ENCODE results near the gene PLAGL1.

Gene PLAGL1

GRCh38 chr6:143963158-143963919, 44.7 kb downstream of the PLAGL1 start:
- DNase-seq = no peak

- DNase-seq = no peak
Measured at GRCh38 chr6:143961886-143962878, 45.9 kb downstream of the PLAGL1 start.

DNA sequence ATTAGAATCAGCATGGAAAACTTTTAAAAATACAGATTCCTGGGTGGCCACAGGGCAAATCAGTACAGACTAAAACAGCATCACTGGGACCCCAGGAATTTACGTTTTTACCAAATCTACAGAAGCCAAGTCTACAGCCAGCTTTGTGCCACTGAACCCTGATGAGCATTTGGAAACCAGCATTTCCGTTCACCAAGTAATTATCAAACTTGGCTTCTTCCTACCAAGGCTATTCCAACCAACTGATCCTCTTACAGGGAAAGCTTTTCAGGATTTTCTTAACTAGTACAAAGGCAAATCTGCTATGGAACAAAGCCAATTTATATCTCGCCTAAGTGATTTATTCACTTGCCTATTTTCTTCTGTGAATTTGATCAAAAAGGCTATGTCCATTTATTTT, 47.0 kb downstream of the PLAGL1 start:
- no peak for DNase-seq

DNA sequence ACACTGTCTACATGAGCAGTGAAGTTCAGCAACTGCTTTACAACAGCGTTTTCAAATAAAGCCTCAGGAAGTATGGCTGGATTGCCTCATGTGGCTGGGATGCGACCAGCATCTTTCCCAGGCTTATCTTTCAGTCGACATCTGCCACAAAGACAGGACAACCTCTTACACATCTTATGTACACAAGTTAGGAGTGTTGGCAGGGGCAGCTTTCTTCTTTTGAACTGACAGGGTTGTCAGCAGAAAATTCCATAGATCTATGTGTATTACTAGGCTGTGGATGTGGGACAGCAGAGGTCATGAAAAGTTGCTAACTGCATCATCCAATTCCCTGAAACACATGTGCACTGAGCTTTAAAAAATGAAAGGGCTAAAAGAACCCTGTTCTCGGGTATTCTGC, 48.1 kb downstream of the PLAGL1 start:
- no peak for DNase-seq

DNA sequence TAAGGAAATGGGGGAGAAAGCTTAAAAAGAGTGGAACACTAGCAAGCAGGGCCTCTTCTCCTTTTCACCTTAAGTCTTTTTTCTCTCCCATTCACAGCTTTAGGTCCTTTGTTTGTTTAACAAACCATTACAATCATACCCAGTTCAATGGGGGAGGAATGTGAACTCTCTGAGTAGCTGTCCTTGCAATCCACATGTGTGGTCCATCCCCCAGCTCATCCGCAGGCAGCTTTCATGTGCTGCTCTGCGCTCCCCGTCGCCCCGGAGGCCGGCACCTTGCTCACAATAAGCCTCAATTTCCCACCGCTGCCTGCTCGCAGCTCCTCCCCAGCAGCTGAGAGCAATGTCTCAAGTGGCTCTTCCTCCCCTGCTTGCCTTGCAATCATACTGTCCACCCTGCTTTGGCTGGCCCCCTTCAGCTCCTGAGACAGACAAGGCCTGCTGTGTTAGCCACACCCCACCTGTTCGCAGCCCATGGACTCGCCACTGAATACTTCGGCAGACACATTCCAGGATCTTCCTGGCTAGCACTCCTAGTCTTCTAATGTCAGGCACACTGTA, 49.1 kb downstream of the PLAGL1 start:
- DNase-seq = no peak

GRCh38 chr6:143957679-143958274, 50.3 kb downstream of the PLAGL1 start:
- DNase-seq = no peak

DNA sequence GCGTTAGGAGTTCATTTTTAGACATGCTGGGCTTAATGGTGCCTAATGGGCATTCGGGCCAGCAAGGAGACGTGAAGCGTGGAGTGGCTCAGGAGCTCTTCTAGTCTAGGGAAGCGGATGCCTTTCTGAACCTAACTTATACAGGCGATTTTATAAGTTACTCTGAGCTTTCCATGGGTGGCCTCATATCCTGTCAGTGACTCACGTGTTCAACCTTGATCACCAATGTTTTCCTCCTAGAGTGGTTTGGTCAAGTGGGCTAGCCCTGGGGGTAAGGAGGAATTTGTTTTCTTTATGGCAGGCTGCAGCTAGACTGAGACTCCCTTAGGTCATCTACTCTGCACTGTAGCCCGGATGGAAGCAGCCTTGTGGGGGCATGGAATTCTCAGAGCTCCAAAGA, 52.1 kb downstream of the PLAGL1 start:
- no peak for DNase-seq

DNA sequence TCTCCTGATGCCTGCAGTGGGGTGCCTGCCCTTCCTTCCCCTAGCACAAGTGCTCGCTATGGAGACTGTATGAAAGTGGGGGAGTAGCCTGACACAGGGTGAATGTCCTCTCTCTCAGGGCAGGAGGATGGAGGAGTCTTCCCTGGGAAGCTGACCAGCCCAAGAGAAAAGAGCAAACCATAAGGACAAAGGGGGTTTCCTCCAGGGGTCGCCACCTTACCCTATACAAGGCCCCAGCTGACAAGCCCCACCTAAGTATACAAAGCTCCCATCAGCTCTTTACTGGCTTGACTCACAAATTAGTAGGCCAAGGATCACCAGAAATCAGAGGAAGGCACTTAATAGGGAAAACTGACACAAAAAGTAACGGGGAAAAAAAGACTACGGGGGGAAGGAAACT, 54.1 kb downstream of the PLAGL1 start:
- peak; percentile 19 for DNase-seq

GRCh38 chr6:143952947-143953701, 54.9 kb downstream of the PLAGL1 start:
- no peak for DNase-seq

- DNase-seq = no peak
Measured at GRCh38 chr6:143952060-143952778, 55.8 kb downstream of the PLAGL1 start.

GRCh38 chr6:143950875-143951274, 57.2 kb downstream of the PLAGL1 start:
- DNase-seq = no peak

DNA sequence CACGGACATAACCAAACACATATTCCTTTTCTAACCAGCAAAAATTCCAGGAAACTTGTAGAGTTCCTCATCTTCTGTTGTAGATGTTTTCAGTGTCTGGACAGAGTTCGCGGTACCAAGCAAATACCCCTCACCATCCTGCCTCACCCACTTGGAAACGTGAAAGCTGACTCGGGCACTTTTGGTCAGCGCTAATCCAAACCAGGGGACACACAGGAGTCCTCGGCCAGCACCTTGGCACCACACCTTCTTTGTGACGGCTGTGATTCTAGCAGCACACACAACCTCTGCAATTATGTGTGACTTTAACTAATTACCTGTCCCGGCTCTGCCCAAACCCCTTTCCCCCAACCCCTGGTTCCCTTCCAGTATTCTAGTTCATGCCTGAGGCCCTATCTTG, 58.1 kb downstream of the PLAGL1 start:
- DNase-seq = no peak

DNA sequence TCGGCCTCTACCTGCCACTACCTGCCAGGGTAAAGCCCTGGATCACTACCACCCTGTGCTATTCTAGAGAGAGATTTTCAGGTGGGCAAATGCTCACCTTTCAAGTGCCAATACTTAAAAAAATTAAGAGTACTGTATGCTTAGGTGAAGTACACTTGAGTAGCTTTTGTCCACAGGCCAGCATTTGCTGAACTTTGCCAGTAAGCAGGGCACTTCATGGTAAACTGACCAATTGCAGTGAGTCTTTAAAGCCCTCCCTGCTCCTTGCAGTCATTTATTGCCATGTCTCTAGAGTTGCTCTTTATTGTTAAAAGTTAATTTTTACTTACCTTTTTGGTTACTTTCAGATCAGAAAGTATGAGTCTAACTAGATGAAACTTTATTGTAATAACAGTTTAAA, 58.5 kb downstream of the PLAGL1 start:
- DNase-seq = no peak

- DNase-seq = no peak
Measured at GRCh38 chr6:143948208-143948607, 59.9 kb downstream of the PLAGL1 start.

DNA sequence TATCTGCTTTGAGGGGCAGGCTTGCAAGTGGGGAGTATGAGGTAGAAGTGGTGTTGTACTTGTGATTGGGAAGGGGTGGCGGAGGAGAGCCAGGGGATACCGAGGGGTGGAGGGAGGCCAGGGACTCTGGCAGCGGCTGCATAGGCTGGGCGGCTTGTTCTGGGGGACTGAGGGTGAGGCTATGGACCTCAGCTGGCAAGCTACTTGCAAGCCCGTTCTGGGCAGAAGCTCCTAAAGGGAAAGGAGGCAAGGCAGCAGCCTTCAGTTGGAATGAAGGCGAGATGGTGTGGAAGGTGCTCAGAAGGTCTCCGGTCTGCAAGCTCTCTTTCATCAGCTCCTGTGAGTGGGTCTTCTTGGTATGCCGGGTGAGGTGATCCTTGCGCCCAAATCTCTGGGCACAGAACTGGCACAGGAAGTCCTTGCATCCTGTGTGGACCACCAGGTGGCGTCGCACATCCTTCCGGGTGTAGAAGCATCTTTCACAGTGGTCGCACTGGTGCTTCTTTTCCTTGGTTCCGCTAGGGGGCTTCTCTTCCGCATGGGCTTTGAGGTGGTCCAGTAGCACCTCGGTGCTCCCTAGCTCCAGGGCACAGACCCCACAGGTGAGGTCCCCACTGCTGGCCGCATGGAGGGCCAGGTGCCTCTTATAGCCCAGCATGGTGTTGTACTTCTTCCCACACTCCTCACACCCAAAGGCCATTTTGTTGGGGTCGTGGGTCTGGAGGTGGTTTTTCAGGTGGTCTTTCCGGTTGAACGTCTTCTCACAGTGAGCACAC, 66.0 kb downstream of the PLAGL1 start:
- peak; percentile 88 for DNase-seq

- peak; percentile 89 for DNase-seq
Measured at GRCh38 chr6:143940011-143940597, 68.0 kb downstream of the PLAGL1 start.

DNA sequence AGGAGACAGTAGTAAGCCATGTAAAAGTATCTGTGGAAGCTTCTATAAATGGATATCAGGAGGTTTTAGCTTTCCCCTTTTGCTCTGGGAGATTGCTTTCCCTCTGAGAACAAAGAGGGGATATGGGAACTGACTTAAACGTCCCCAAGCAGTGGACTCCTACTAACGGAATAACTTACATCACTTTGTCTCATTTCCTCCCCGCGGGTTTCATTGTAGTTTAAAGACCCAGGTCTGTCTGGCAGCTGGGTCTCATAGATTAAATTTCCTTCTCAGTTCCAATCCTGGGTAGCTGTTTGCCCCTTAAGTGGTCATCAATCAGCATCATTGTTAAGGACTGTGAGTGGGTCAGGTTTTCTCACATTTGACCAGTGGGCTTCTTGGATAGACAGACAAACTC, 68.7 kb downstream of the PLAGL1 start:
- DNase-seq = peak; percentile 18

GRCh38 chr6:143937668-143937970, 70.4 kb downstream of the PLAGL1 start:
- no peak for DNase-seq

- DNase-seq = peak; percentile 15
Measured at GRCh38 chr6:143936778-143937667, 71.0 kb downstream of the PLAGL1 start.

- no peak for DNase-seq
Measured at GRCh38 chr6:143936347-143936746, 71.7 kb downstream of the PLAGL1 start.

Data from hematopoietic multipotent progenitor cell treated with erythropoietin and hydrocortisone succinate and interleukin-3 and kit ligand, for 4 days (in vitro differentiated cells).